ENCODE measurements around the gene COL5A1.

Gene COL5A1

GRCh38 chr9:134690946-134691694 lies 49.5 kb downstream of the COL5A1 start:
- Histone ChIP-seq H3K4me2 (ENCODE audit: low read length) (no peak overlapping the region), H4K20me1 (ENCODE audit: insufficient read depth, low read length) (no peaks in the 10 kb centered on the region), H3K79me2 (ENCODE audit: low read length) (no peaks in the 10 kb centered on the region), H3K9me3 (ENCODE audit: insufficient read depth, low read length) (no peaks in the 10 kb centered on the region), H3K36me3 (replicated peaks; ENCODE audit: low read depth, low read length) (no peaks in the 10 kb centered on the region), H3K4me3 (ENCODE audit: low read length) (no peak overlapping the region), H3K27ac (ENCODE audit: low read length) (no peak overlapping the region), H3K27me3 (ENCODE audit: low read depth, low read length) (no peaks in the 10 kb centered on the region), H3K4me1 (ENCODE audit: low read length) (no peaks in the 10 kb centered on the region), H3K9ac (ENCODE audit: low read length) (no peak overlapping the region), H2AFZ (ENCODE audit: low read depth, low read length) (no peak overlapping the region)
- TF ChIP-seq, protein P1, sequence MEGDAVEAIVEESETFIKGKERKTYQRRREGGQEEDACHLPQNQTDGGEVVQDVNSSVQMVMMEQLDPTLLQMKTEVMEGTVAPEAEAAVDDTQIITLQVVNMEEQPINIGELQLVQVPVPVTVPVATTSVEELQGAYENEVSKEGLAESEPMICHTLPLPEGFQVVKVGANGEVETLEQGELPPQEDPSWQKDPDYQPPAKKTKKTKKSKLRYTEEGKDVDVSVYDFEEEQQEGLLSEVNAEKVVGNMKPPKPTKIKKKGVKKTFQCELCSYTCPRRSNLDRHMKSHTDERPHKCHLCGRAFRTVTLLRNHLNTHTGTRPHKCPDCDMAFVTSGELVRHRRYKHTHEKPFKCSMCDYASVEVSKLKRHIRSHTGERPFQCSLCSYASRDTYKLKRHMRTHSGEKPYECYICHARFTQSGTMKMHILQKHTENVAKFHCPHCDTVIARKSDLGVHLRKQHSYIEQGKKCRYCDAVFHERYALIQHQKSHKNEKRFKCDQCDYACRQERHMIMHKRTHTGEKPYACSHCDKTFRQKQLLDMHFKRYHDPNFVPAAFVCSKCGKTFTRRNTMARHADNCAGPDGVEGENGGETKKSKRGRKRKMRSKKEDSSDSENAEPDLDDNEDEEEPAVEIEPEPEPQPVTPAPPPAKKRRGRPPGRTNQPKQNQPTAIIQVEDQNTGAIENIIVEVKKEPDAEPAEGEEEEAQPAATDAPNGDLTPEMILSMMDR (IDR thresholded peaks at IDR 0.05; ENCODE audit: low read depth, low read length) = no peak
- TF ChIP-seq EZH2phosphoT487 (IDR thresholded peaks at IDR 0.05; ENCODE audit: low read depth) = no peak

GRCh38 chr9:134691695-134692572 lies 50.3 kb downstream of the COL5A1 start:
- no peaks in the 10 kb centered on the region for H3K79me2 ChIP-seq (ENCODE audit: low read length)
- no peaks in the 10 kb centered on the region for H3K27me3 ChIP-seq (ENCODE audit: low read depth, low read length)
- H3K27ac ChIP-seq (ENCODE audit: low read length) = no peak overlapping the region
- H3K9me3 ChIP-seq (ENCODE audit: insufficient read depth, low read length) = no peaks in the 10 kb centered on the region
- H4K20me1 ChIP-seq (ENCODE audit: insufficient read depth, low read length) = no peaks in the 10 kb centered on the region
- no peak overlapping the region for H3K4me3 ChIP-seq (ENCODE audit: low read length)
- H3K4me2 ChIP-seq (ENCODE audit: low read length) = no peak overlapping the region
- H3K9ac ChIP-seq (ENCODE audit: low read length) = no peak overlapping the region
- H3K4me1 ChIP-seq (ENCODE audit: low read length) = no peaks in the 10 kb centered on the region
- H2AFZ ChIP-seq (ENCODE audit: low read depth, low read length) = no peak overlapping the region
- H3K36me3 ChIP-seq (replicated peaks; ENCODE audit: low read depth, low read length) = no peaks in the 10 kb centered on the region
- no peak for TF ChIP-seq EZH2phosphoT487 (IDR thresholded peaks at IDR 0.05; ENCODE audit: low read depth)
- TF ChIP-seq, protein P1 (IDR thresholded peaks at IDR 0.05; ENCODE audit: low read depth, low read length) = no peak

DNA sequence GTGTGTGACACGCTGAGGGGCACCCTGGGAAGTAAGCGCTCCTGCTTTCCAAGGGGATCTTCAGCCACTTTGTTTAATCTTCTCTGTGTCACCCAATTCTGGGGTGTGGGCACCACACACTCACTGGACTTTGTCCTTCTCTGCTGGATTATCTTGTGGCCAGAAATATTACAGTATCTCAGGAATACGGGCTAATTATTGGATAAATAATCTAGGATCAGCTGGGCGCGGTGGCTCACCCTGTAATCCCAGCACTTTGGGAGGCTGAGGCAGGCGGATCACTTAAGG lies 50.9 kb downstream of the COL5A1 start:
- TF ChIP-seq, protein P1 (IDR thresholded peaks at IDR 0.05; ENCODE audit: low read depth, low read length) = no peak
- no peak for TF ChIP-seq EZH2phosphoT487 (IDR thresholded peaks at IDR 0.05; ENCODE audit: low read depth)
- Histone ChIP-seq H3K79me2 (ENCODE audit: low read length) (no peaks in the 10 kb centered on the region), H3K36me3 (replicated peaks; ENCODE audit: low read depth, low read length) (no peaks in the 10 kb centered on the region), H3K27ac (ENCODE audit: low read length) (no peak overlapping the region), H3K4me3 (ENCODE audit: low read length) (no peak overlapping the region), H3K4me2 (ENCODE audit: low read length) (no peak overlapping the region), H3K4me1 (ENCODE audit: low read length) (no peaks in the 10 kb centered on the region), H2AFZ (ENCODE audit: low read depth, low read length) (no peak overlapping the region), H3K27me3 (ENCODE audit: low read depth, low read length) (no peaks in the 10 kb centered on the region), H3K9ac (ENCODE audit: low read length) (no peak overlapping the region), H4K20me1 (ENCODE audit: insufficient read depth, low read length) (no peaks in the 10 kb centered on the region), H3K9me3 (ENCODE audit: insufficient read depth, low read length) (no peaks in the 10 kb centered on the region)

- no peaks in the 10 kb centered on the region for H3K27me3 ChIP-seq (ENCODE audit: low read depth, low read length)
- no peak overlapping the region for H3K27ac ChIP-seq (ENCODE audit: low read length)
Observed at GRCh38 chr9:134693011-134693410, 51.4 kb downstream of the COL5A1 start.

More at GRCh38 chr9:134693011-134693410, 51.4 kb downstream of the COL5A1 start:
- Histone ChIP-seq H4K20me1 (ENCODE audit: insufficient read depth, low read length) (no peaks in the 10 kb centered on the region), H2AFZ (ENCODE audit: low read depth, low read length) (no peak overlapping the region), H3K4me3 (ENCODE audit: low read length) (no peak overlapping the region), H3K9ac (ENCODE audit: low read length) (no peak overlapping the region), H3K79me2 (ENCODE audit: low read length) (no peaks in the 10 kb centered on the region), H3K4me1 (ENCODE audit: low read length) (peaks cover under 1% of the 10 kb centered on the region; the same call in 1 of the 2 replicates), H3K9me3 (ENCODE audit: insufficient read depth, low read length) (no peaks in the 10 kb centered on the region), H3K4me2 (ENCODE audit: low read length) (no peak overlapping the region), H3K36me3 (replicated peaks; ENCODE audit: low read depth, low read length) (no peaks in the 10 kb centered on the region)
- no peak for TF ChIP-seq EZH2phosphoT487 (IDR thresholded peaks at IDR 0.05; ENCODE audit: low read depth)
- TF ChIP-seq, protein P1 (IDR thresholded peaks at IDR 0.05; ENCODE audit: low read depth, low read length) = no peak
